NCI-H446 treated with DMSO at 0.1 percent for 48 hours (cell line): Measurements from ENCODE around the gene TAF4.

ENCODE experiments used
- DNase-seq: peaks from one replicate; lab custom pipeline; 2025; lab: John Stamatoyannopoulos, UW

The TAF4 gene

DNA sequence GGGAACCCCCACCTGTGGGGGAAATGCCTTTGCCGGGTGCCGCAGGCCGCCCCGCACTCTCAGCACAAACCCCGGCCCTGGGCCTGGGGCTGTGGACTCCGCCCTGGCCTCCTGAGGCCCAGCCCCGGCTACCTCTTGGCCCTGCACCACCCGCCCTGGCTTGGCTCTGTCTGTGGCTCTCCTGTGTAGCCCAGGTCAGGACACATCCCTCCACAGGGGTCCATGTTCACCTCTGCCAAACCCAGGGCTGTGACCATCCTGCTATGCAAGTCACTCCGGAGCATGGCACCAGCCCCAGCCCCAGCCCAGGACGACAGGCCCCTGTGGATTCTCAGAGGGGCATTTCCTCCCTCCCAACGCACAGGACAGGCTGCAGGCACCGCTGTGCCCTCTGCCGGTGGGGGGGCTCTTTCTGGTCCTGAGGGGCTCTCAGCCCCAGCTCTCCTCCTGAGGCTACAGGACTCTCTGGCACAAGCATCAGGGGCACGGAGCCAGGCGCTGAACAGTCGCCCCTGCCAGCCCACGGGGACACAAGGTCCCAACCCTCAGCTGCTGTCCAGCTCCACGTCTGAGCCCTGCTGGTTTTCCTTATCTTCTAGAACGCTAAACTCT, 45.7 kb downstream of the TAF4 start:
- no peak for DNase-seq

DNA sequence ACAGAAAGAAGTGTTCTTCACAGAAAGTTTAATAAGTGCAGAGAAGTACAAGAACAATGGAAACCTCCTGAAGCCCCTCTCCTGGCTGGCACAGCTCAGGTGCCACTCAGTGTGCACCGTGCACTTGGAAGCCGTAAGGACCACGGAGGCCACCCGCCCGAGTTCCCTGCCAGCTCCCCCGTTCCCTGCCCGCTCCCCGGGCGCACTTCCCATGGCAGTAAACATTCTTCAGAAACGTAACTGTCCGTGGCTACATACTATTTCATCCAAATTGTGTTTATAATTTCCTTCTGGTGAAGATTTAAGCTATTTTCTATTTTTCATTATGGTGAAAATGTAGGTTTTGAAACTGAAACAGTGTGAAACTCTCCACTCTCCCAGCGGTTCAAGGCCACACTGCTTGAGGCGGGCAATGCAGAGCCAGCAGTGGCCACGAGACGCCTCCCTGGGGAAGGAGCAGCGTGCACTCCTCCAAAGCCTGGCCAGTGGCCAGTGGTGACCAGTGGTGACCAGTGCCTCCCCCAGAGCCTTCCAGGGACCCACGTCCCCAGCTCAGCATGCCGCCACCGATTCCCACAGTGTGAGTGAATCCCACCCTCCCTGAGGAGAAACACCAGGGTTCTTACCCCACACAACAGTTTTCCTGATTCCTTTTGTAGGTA, 46.4 kb downstream of the TAF4 start:
- DNase-seq: no peak

DNA sequence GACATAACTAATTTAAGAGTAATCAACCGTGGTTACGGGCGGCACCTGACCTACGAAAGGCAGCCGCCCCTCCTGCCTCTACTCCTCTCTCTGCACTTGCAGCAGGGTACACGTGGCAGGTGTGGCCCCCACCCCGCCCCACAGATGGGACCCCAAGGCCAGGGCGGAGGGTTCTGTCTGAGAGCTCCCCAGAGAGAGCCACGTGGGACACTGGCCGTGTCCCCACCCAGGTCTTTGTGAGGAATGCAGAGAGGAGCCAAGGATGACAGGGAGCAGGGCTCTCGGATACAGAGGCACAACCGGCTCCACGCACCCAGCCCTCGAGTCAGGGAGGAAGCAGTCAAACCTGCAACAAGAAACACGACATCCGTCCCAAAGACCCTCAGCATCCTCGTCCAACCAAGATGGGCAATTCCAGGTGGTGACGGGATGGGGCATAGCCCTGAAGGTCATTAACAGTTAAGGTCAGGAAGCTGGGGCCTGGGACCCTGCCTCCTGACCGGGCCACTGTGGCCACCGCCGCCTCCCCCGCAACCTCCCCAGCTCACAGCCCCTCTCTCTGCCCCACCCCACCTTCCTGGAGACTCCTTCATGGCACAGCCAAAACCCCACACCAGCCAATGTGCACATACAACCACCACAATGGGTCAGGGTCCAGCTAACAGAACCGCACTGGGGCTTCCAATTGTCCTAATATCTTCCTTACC, 47.1 kb downstream of the TAF4 start:
- DNase-seq: no peak

DNA sequence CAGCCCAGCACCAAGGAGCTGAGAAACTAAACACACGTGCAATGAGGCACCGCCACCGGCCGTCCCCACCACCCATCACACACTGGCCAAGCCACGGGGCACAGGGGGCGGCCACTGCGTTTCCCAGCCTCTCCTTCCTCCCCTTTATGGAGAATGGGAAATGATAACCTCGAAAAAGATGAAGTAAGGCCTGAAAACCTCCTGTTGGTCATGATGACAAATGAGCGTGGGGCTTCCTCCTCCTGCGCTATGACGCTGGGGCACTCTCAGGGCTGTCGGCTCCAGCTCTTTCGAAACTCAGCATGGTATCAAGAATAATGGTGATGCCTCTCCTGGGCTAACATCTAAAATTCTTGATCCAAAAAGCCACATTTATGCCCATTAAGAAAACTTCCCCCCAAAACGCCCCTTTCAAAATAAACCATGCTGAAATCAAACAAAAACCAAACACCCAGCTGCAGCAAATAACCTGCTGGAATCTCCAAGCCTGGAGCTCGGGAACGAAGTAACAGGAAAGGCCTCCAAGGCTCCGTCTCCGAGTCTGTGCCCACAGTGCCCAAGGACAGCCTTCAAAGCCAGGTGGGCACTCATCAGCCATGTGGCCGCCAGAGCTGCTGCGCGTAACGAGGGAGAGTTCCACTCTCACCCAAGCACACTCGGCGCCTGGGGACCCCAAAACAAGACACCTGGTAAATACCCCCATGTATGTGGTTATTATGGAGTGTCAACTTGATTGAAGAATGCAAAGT, 50.0 kb downstream of the TAF4 start:
- no peak for DNase-seq

DNA sequence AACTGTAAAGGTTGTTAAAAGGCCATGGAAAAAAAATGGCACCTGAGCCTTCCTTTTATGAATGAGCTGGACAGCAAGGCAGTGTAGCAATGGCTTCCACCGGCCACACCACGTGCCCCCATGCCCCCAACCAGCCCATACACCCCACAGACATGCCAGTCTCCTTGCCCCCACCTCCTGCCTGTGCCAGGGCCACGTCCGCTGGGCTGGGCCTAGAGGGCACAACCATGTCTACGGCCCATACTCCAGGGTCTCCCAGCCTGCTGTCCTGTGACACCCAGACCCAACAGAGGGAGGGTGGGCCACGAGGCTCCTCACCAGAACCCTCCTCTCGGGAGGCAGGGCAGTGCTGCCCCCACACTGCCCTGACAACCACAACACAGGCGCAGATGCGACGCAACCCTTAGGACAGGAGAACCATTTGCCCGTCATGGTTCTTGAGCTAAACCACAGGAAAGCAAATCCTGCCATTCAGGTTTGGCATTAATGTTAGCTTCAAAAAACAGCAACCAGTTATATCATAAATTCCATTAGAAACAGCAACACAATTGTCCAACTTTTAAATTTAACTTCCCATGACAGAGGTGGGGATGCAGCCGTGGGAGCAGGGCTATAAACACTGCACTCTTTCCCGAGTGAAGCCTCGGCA, 50.7 kb downstream of the TAF4 start:
- DNase-seq: no peak

DNA sequence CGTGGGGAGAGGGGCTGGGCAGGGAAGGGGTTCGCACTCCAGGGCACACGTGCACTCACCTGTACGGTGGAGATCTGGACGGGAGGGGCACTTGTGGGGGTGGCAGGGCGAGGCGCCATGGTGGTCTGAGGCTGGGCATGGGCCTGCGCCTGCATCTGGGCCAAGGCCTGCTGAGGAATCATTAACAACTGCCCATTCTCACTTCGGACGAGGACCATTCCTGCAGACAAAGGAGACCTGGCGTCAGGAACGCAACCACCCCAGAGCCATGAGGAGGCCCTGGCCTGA, 51.2 kb downstream of the TAF4 start:
- no peak for DNase-seq

DNA sequence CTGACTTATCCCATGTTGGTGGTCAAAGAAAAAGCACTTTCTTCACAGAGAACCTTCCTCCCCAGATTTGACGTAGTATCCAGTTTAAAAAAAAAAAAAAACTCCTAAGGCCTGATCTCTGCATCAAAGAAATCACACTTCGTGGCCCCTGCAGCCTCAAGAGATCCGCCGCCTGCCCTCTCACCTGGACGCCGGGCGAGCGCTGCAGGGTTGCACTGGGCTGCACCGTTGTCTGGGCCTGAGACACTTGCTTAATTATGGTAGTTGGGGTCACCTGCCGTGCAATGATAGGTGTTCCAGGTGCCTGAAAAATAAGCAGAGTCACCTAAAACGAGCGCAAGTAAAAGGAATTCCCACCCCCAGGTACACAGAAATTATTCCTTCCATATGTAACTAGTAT, 53.0 kb downstream of the TAF4 start:
- DNase-seq: no peak

DNA sequence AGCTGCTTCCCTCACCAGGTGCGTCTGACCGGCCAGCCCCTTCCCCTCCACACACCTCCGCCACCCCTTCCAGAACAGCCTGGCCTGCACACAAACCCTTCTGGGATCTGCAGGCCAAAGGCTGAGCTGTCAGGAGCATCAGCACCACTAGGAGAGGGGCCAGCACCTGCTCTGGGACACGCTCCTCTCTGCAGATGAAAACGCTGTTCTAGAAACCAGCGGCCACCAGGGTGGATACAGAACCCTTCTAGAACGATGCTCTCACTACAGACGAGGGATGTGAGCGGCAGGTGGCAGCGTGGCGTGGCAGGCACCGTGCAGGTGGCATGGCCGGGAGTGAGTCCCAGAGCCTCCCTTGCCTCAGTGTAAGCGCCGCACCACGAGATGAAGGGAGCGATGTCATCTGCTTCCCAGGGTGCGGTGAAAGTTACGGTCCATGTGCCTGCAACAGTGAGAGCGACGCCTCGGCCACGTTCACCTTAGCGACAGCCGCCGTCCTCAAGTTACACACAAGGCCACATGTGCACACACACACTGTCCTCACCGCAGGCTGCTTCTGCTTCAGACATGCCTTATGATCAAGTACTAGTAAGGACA, 53.6 kb downstream of the TAF4 start:
- no peak for DNase-seq

DNA sequence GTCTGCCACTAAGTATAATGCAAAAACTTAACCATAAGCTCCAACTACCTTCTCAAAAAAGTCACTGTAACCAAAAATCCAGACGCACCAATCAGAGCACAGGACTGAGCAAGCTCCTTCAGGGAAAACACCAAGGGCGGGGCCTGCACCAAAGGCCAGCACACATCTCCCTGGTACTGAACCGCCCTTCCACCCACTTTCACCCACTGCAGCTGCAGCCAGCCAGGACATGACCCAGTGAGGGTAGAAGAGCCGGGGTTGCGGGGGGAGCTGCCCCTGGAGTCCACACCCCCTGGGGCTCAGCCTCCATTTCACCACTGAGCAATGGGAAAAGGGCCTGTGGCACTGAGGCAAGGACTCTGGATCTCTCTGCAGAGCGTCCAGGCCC, 54.3 kb downstream of the TAF4 start:
- no peak for DNase-seq

DNA sequence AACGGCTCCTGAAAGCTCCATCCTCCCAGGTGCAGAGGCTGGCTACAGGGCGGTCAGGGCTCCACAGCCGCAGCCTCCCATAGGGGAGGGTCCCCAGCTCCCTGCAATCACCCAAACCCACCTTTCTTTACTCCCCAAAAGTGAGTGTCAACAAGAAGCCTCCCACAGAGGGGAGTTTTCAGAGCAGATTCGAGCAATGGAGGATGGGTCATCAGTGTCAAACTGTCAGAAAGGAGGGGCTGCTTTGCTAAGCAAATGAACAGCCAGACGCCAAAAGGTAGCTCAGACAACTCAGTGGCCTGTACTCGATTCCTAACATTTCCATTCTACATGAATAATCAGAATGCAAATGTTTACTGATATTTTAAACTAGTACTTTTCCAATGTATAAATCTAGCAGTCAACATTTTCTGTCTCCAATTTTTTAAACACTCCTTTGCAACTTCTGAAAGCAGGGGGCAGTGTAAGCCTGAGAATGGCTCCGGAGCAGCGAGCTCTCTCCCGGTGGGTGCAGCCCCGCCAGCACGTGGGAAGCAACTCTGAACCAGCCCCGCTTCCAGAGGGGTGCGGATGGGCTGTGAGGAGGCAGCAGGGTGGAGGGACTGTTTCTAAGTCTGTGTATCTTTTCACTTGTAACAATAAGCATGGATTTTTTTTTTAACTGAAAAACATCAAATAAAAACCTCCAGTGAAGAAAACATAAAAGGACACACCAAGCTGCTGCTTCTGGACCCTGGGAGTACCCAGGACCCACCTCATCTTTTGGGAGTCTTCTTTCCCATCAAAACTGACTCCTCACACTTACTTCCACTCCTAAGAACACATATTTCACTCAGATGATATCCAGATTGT, 54.9 kb downstream of the TAF4 start:
- no peak for DNase-seq

DNA sequence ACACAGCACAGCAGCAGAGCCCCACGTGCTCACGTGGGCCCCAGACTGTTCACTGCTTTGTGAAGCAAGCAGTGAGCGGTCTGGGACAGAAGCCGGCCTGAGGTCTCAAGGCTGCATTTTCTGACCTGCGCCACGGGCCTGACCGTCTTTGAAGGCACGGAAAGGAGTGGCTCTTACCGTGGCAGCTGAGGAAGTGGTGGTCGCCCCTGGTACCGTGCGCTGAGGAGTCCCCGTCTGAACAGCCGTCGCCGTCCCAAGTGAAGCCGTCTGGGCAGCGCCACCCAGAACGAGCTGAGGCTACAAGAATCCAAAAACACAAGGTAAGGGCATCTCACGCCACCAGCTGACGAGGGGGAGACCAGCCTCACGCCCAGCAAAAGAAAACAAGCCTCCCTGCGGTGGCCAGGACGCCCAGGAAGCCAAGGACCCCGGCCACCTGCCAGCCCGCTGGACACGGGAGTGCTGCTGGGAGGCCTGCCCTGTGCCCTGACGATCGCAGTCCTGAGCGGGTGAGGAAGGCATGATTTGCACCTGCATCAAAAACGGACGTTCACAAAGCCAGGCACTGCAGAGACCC, 55.7 kb downstream of the TAF4 start:
- no peak for DNase-seq

DNA sequence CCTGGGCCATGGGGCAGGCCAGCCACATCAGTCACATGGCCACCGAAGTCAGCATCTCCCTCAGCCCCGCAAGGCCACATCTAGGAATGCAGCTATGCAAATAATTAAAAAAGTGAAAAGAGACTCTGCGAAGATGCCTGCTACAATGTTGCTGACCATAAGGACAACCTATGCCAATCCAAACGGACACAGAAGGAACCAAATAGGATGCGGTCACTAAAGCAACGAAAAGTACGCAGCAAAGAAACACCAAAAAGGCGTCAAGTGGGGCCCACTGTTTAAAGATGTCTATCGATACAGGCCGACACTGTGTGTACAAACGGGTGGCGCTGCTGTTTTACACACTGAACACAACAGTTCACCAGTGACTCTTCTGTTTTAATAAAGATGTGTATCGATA, 56.4 kb downstream of the TAF4 start:
- no peak for DNase-seq

DNA sequence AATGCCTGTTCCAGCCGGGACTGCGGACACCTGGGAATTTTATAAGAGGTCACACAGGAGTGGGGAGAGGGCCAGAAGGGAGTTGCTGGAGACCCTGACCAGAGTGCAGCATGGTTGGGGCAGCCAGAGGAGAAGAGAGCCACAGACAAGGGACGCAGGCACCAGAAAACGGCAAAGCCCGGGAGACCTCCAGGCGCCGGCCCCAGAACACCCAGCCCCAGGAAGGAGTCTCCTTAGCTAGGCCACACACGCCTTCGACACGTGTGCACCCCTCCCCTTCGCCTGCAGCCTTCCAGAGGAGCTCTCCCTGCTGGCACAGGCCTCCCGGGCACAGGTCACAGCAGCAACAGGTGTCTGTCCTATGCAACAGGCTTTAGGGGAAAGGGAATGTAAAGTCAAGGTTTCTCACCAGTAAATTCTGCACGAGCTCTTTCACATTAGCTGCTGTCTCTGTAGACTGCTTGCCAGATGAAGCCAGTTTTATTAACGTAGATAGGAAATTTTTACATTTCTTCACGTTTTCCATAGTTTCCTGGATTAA, 57.0 kb downstream of the TAF4 start:
- DNase-seq: no peak

DNA sequence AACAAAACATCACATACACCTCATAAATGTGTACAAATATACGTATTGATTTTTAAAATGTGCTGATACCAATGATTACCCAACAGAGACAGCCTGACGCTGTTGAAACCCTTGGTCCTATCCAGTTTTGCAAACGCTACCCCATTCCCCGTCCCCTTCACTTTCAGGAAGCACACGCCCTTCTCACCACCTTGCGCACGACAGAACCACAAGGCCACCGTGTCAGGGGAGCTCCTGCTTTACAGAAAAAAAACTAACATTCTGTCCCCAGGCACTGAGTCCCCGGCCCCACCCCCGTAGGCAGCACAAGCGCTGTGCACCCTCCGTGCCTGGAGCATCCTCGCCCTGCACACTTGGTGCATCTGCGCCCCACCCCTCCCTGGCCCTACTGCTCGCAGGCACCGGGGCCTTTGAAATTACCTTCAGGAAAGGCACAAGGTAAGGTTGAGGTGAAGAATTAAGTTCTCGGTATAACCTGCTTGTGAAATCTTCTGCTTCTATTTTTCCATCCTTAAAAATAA, 58.5 kb downstream of the TAF4 start:
- DNase-seq: no peak

DNA sequence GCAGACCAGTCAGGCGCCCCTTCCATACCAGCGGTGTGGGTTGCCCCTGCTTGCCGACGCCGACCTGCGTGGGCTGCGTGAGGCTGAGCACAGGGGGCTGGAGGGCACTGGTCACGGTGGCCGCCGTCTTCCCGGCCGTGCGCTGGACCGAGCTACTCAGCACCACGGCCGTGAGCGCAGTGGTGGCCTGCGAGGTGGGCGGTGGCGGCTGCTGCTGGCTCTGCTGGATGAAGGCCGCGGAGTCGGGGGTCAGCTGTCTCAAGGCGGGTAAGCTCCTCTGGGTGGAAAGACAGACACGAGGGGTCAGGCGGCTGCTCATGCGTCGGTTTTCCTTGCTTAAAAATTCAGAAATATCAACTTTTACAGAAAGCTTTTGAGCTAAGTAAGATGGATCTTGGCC, 59.2 kb downstream of the TAF4 start:
- DNase-seq: no peak

DNA sequence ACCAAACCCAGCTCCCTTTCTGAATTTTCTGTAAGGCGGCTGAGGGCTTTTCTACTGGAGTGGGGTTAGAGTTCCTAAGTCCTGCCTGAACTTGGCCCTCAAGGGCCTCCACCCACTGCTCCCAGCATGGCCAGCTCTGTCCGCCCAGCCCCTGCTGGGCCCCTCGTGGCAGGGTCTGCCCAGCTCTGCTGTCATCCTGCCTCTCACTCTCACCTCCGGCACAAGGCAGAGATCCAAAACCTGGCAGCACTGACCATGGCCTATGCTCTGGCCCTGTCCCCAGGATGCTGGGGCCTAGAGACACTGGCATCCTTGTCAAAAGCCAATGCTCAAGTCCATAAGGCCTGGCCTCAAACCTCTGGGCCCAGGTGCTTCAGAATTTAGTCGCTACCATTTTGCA, 61.1 kb downstream of the TAF4 start:
- DNase-seq: no peak

DNA sequence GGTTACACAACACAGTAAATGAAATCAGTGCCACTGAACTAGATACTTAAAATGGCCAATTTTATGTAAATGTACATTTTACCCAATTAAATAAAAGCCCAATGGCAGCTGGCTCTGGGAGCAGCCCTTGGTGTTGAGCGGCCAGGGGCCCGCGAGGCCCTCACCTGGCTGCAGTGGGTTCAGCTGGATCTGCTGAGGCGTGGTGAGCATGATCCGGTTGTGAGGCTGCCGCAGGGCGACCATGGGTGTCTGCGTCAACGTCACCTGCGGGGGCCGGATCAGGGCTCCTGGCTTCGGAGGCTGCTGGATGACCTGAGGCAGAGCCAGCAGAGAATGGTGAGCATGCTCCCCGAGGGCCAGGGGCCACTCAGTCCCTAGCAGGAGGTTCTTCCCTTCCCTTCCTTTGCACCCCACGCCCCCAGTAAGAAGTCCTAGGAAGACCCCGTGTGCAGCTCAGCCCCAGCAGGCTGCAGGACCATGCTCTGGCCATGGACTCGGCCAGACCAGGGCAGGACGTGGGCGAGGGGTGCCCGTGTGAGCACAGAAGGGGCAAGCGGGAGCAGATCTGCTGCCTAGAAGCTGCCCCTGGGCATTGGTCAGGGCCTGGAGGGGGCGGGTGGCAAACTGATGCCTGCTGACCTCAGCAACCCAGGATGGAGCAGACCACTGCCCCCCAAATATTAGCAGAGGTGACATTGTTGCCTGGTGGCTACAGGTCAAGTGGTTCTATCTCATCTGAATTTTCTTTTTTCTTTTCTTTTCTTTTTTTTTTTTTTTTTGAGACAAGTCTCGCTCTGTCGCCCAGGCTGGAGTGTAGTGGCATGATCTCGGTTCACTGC, 61.9 kb downstream of the TAF4 start:
- DNase-seq: no peak

DNA sequence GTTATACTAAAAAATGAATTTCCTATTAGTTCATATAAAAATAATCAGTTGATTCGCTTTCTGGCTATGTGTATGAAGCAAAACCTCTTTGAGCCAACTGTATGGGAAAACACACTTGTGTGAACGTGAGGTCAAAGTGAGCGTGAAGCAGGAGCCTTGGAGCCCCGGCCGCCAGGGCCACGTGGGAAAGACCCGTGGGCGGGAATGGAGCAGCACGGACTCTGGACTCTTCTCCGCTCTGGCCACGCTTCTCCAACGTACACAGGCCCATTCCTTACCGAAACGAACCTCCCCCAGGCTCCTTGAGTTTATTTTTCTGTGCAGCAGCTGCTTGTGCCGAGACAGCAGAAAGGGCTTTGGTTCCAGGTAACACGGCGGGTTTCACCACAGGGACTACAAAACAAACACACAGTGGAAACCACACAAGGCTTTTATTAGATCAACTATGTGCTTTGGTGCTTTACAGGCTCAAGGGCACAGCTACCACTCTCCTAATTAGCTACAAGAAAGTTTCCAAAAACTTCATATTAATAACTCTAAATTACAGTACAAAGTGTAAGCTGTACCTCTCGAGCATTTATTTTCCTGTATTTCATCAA, 62.7 kb downstream of the TAF4 start:
- DNase-seq: no peak

DNA sequence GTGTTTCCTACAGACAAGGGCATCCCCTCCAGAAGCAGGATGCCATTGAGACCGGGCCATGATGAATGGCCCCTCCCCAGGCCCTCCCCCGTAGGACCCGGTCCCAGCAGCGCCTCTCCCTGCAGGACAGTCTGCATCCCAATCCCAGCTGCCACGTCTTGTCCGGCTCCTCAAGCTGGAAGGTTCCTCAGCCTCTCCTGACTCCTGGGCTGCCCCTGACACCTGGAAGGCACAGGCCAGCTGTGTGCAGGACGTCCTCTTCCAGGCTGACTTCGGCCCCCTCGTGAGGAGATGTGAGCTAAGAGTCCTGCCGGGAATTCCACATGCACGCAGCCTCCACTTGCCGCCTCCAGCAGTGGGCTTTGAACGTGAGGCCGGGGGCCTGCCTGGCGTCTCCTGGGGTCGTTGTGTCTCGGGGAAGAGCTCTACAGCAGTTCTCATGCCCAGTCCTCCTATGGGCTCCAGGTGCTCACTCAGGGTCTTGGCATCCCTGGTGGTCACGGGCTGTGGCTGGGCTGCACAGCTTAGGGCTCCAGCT, 64.4 kb downstream of the TAF4 start:
- DNase-seq: no peak
